HL-60 (cell line): Measurements from ENCODE around the gene ZNF408.

ENCODE experiments used
- CTCF ChIP-seq: IDR thresholded peaks from one replicate; pipeline ENCODE4 v1.5.1; 2011; ENCODE audit warnings: low read length, control low read depth, inconsistent platforms; ENCODE audit not compliant: insufficient read depth
- POLR2AphosphoS5 ChIP-seq: IDR thresholded peaks from 2 replicates; pipeline ENCODE4 v1.6.1; 2012; ENCODE audit warnings: low read depth
- SPI1 ChIP-seq: IDR thresholded peaks from 2 replicates; pipeline ENCODE4 v1.6.1; 2012; ENCODE audit warnings: low read depth, mild to moderate bottlenecking, borderline replicate concordance
- TF ChIP-seq, protein P1 (sequence below): IDR thresholded peaks from 2 replicates; pipeline ENCODE4 v1.6.1; 2012; ENCODE audit warnings: low read depth; ENCODE audit not compliant: insufficient replicate concordance

- no peak for TF ChIP-seq CTCF
- TF ChIP-seq POLR2AphosphoS5 = no peak
- TF ChIP-seq, protein P1, sequence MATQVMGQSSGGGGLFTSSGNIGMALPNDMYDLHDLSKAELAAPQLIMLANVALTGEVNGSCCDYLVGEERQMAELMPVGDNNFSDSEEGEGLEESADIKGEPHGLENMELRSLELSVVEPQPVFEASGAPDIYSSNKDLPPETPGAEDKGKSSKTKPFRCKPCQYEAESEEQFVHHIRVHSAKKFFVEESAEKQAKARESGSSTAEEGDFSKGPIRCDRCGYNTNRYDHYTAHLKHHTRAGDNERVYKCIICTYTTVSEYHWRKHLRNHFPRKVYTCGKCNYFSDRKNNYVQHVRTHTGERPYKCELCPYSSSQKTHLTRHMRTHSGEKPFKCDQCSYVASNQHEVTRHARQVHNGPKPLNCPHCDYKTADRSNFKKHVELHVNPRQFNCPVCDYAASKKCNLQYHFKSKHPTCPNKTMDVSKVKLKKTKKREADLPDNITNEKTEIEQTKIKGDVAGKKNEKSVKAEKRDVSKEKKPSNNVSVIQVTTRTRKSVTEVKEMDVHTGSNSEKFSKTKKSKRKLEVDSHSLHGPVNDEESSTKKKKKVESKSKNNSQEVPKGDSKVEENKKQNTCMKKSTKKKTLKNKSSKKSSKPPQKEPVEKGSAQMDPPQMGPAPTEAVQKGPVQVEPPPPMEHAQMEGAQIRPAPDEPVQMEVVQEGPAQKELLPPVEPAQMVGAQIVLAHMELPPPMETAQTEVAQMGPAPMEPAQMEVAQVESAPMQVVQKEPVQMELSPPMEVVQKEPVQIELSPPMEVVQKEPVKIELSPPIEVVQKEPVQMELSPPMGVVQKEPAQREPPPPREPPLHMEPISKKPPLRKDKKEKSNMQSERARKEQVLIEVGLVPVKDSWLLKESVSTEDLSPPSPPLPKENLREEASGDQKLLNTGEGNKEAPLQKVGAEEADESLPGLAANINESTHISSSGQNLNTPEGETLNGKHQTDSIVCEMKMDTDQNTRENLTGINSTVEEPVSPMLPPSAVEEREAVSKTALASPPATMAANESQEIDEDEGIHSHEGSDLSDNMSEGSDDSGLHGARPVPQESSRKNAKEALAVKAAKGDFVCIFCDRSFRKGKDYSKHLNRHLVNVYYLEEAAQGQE = no peak
- TF ChIP-seq SPI1 = no peak
Observed at GRCh38 chr11:46724088-46724487, 23.3 kb downstream of the ZNF408 start.
